GM12873 (cell line): ENCODE results near the gene SLC25A29.

ENCODE experiments used
- TF ChIP-seq, protein P1 (sequence below): IDR thresholded peaks from 2 replicates; pipeline ENCODE4 v1.5.1; 2012; ENCODE audit warnings: low read depth, mild to moderate bottlenecking, moderate library complexity, low read length, control low read depth; ENCODE audit not compliant: insufficient read depth; ENCODE audit errors: missing control alignments

SLC25A29 gene, protein sequence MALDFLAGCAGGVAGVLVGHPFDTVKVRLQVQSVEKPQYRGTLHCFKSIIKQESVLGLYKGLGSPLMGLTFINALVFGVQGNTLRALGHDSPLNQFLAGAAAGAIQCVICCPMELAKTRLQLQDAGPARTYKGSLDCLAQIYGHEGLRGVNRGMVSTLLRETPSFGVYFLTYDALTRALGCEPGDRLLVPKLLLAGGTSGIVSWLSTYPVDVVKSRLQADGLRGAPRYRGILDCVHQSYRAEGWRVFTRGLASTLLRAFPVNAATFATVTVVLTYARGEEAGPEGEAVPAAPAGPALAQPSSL

DNA sequence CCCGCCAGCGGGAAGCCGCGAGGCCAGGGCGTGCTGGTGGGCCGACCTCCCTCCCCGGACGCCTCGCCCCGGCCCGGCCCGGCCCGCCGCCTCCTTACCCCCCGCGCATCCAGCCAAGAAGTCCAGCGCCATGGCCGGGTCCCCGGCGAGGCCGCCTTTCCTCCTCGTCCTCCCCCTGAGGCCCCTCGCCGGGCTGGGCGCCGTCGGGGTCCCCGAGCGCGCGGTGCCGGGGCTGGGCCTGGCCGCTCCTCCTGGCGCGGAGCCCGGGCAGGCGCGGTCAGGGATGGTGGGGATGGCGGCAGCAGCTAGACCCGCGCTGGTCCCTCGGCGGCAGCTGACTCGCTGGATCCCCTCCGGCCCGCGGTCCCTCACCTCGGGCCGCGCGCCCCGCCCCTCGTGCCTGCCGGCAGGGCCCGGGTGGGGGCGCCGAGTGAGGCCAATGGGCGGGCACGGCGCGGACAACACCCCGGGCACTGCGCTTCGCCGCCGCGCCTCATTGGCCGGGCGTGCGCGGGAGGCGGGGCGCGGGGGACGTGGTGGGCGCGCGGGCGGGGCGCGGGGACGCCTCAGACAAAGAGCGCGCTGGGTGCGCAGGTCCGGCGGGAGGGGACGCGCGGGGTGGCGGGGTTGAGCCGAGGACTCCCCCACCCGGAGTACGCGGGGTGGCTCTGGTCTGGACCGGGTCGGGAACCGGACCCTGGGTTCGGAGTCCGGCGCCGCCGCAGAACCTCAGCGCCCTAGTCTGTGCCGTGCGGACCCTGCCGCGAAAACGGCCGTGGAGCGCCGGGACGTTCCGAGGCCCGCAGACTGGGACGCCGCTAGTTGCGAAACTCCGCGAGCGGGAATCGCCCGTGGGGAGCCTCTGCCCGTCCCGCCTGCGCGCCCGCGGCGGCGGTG, at the start of gene SLC25A29:
Gene SLC25A29 (minus strand): TSS at position 344 of the 897 bp plus-strand sequence. CDS start 212 bp downstream, at position 132.
- TF ChIP-seq, protein P1, sequence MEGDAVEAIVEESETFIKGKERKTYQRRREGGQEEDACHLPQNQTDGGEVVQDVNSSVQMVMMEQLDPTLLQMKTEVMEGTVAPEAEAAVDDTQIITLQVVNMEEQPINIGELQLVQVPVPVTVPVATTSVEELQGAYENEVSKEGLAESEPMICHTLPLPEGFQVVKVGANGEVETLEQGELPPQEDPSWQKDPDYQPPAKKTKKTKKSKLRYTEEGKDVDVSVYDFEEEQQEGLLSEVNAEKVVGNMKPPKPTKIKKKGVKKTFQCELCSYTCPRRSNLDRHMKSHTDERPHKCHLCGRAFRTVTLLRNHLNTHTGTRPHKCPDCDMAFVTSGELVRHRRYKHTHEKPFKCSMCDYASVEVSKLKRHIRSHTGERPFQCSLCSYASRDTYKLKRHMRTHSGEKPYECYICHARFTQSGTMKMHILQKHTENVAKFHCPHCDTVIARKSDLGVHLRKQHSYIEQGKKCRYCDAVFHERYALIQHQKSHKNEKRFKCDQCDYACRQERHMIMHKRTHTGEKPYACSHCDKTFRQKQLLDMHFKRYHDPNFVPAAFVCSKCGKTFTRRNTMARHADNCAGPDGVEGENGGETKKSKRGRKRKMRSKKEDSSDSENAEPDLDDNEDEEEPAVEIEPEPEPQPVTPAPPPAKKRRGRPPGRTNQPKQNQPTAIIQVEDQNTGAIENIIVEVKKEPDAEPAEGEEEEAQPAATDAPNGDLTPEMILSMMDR, result no peak

DNA sequence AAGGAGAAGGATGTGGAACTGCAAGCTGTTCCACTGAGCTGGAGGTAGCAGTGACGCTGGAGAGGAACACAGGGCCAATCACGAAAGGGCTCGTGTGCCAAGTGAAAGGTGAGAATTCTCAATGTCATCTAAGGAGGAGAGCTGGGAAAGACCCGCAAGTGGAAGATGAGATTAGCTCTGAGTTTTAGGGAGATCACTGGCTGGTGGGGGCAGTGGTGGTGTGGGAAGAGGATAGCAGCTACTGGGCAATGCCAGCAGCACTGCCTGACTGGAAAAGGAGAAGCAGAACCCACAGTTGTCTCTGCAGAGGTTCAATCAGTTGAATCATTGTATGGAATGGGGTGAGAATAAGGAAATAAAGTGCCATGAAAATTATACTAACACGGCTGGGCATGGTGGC, 44.7 kb upstream of the SLC25A29 start:
- TF ChIP-seq, protein P1, result no peak

DNA sequence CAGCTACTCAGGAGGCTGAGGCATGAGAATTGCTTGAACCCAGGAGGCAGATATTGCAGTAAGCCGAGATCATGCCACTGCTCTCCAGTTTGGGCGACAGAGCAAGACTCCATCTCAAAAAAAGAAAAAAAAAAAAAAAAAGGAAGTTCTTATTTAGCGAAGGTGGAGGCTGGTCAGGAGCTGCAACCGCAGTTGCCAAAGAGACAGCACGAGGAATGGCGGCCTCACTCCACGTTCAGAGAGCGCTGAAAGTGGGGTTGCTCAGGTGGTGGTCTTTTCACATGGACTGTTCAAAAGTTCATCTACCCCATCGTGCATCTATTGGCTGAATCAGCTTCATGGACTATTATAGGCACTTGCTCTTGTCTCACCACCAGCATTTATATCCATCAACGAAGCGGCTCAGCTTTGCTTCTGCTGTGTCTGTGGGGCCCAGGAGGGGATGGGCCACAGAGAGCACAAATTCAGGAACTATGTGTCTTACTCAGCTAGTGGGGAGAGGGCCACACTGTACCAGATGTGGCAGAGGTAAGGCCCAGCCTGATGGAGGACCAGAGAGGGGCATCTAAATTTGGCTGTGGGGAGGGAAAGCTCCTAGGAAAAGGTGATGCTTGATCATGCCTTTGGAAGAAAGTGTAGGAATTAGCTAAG, 44.2 kb upstream of the SLC25A29 start:
- TF ChIP-seq, protein P1, result no peak

DNA sequence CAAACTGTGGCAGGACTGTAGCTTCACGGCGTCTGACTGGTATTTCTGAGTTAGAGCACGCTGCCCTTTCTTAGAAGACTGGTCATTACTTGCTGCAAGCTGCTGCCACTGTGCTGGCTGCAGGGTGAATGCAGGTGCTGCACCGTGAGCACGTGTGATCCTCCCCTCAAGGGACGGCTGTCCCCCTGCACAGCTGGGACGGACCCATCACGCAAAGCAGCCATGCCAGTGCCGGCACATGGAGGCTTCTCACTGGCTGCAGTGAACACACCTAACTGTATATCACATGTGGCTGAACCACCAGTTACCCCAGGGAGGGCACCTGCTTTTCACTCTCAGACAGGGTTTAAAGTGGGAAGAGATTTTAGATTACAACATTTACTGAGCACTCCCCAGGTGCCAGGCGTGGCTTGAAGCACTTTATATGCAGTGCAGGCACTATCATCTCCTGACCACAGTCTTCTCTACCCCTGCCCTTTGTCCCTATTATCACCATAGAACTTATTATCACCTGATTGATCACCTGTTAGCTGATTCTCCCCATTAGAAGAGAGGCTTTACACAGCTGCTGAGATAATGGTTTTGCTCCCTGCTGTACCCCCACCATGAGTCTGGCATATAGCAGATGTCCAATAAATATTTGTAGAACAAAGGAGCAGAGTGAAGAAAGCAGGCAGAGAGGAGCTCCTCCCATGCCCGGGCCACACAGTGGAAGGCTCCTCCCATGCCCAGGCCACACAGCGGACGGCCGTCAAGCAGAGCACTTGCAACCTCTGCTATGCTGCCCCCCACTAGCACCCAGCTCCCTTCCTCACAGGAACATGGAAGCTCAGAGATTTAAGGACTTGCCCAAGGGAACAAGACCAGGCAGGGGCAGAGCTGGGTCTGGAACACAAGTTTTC, 42.8 kb upstream of the SLC25A29 start:
- TF ChIP-seq, protein P1, result no peak

DNA sequence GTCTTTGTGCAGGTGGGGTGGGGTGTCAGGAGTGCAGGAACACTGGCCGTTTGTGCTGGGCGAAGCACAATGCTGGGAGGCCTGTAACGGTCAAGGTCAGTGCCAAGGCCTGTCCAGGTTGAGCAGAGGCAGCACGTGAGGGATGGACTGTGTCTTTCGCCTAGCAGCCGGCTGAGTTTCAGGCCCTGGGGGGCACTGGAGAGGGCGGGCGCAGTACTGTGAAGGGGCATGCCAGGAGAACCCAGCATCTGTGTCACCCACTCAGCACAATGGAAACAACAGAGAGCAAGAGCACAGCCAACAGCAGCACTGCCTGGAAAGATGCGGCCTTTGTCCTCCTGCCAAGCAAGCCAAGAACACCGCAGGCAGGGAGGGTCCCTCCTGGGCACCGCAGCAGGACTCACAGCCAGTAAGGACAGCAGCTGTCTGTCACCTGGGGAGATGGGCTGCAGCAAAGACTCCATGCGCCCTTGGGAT, 42.0 kb upstream of the SLC25A29 start:
- TF ChIP-seq, protein P1, result no peak

DNA sequence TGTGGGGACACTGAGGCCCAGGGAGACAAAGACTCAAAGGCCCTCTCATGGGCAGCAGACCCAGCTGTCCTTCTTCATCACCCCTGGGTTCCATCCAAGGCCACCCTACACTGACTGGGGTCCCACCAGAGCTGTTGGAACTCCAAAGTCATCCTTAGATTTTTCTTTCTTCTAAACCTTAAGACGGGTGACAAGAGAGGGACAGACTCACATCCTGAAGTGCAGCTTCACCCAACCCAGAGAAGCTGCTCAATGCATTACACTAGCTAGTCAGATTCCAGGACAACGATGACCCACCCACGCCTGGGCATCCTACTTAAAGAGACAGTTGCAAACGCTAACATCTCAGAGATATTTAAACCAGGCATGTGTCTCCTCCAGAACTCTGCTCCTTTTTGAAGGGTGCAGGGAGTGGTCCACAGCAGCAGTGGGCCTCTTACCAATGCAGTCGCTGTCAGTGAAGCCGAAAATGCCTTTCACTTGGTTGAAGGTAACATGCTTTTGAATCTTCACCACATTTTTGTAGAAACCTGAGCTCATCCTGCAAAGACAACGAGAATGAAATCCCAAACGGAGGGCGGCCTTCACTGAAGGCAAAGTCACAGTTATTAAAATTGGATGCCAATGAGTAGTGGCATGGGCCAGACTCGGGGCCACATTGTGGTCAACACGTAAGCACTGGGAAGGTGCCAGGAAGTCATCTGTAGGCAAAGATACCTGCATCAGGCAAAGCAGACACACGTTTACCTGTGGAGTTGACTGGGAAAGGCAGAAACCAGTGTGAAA, 40.3 kb upstream of the SLC25A29 start:
- TF ChIP-seq, protein P1, result no peak
